IMR-90 (cell line): ENCODE measurements around the gene ZNF425. TPM values are rescaled to one million over a fixed set of nuclear protein-coding genes. Genes with fewer than 3 reads are reported as not detected.

Experiments used
- ATAC-seq: fragments of 200-7000 bp; cut with Tn5 transposase; 2 replicates; pipeline ENCODE4 v1.9.1; 2020; ENCODE audit warnings: low read depth, mild to moderate bottlenecking, moderate library complexity
- BruUV-seq: library from RNA; stranded (reverse); fragments of 400-500 nt; replicated peaks from 2 replicates; lab custom pipeline; 2021; lab: Mats Ljungman, UMichigan
- CTCF ChIA-PET: fragments of 300-600 bp; formaldehyde crosslinking; extraction: SDS; loops from one replicate; lab custom pipeline; 2021; ENCODE audit warnings: antibody characterized with exemption; lab: Yijun Ruan, JAX
- POLR2A ChIA-PET: fragments of 300-600 bp; sonication (Branson Sonifier 250); formaldehyde crosslinking; loops from one replicate; lab custom pipeline; 2022; ENCODE audit warnings: antibody characterized with exemption; ENCODE audit not compliant: unreplicated experiment; lab: Charles Lee
- DNase-seq: peaks from one replicate; pipeline ENCODE4 v3.0.0; 2013
- H2AFZ ChIP-seq: replicated peaks from 2 replicates; pipeline ENCODE3; 2013; ENCODE audit warnings: low read length, mild to moderate bottlenecking; ENCODE audit not compliant: poor library complexity
- H2AK5ac ChIP-seq: 2 replicates; pipeline ENCODE4 v1.6.1; 2013; ENCODE audit warnings: low read depth, low read length, inconsistent platforms
- H2AK9ac ChIP-seq: replicated peaks from 2 replicates; pipeline ENCODE3; 2013; ENCODE audit warnings: mild to moderate bottlenecking, low read depth, low read length, moderate library complexity; ENCODE audit not compliant: poor library complexity
- H2BK120ac ChIP-seq: 2 replicates; pipeline ENCODE4 v1.6.1; 2013; ENCODE audit warnings: low read depth, low read length, inconsistent platforms
- H2BK15ac ChIP-seq: 3 replicates; pipeline ENCODE4 v1.6.1; 2013; ENCODE audit warnings: low read depth, low read length, inconsistent platforms
- H2BK20ac ChIP-seq: 2 replicates; pipeline ENCODE4 v1.6.1; 2013; ENCODE audit warnings: low read depth, mild to moderate bottlenecking, inconsistent platforms, low read length, moderate library complexity
- H2BK5ac ChIP-seq: 2 replicates; pipeline ENCODE4 v1.6.1; 2013; ENCODE audit warnings: mild to moderate bottlenecking, low read depth, low read length, inconsistent platforms; ENCODE audit not compliant: poor library complexity, severe bottlenecking
- H3K14ac ChIP-seq: replicated peaks from 2 replicates; pipeline ENCODE4 v1.6.1; 2013; ENCODE audit warnings: low read depth, low read length, inconsistent platforms
- H3K18ac ChIP-seq: 2 replicates; pipeline ENCODE4 v1.6.1; 2013; ENCODE audit warnings: low read depth, low read length, control low read depth
- H3K23ac ChIP-seq: 2 replicates; pipeline ENCODE4 v1.6.1; 2013; ENCODE audit warnings: low read depth, low read length, inconsistent platforms
- H3K27ac ChIP-seq: 2 replicates; pipeline ENCODE4 v1.5.1; 2013; ENCODE audit warnings: mild to moderate bottlenecking, control low read depth, low read length; ENCODE audit not compliant: insufficient read depth
- H3K27me3 ChIP-seq: 2 replicates; pipeline ENCODE4 v1.6.1; 2013; ENCODE audit warnings: low read length; ENCODE audit not compliant: control insufficient read depth, insufficient read depth
- H3K36me3 ChIP-seq: 2 replicates; pipeline ENCODE4 v1.6.1; 2013; ENCODE audit warnings: low read length, mixed read lengths; ENCODE audit not compliant: control insufficient read depth, insufficient read depth
- H3K4ac ChIP-seq: 2 replicates; pipeline ENCODE4 v1.6.1; 2013; ENCODE audit warnings: low read depth, low read length, inconsistent platforms
- H3K4me1 ChIP-seq: 2 replicates; pipeline ENCODE4 v1.6.1; 2013; ENCODE audit warnings: low read length, mixed read lengths; ENCODE audit not compliant: control insufficient read depth, insufficient read depth
- H3K4me2 ChIP-seq: 2 replicates; pipeline ENCODE4 v1.6.1; 2013; ENCODE audit warnings: low read depth, mild to moderate bottlenecking, control low read depth, low read length, moderate library complexity
- H3K4me3 ChIP-seq: 2 replicates; pipeline ENCODE4 v1.5.1; 2013; ENCODE audit warnings: low read depth, mild to moderate bottlenecking, control low read depth, low read length, moderate library complexity; ENCODE audit not compliant: insufficient read depth
- H3K56ac ChIP-seq: 2 replicates; pipeline ENCODE4 v1.6.1; 2013; ENCODE audit warnings: low read length, inconsistent platforms; ENCODE audit not compliant: insufficient read depth; ENCODE audit errors: extremely low read depth
- H3K79me1 ChIP-seq, 2 experiments: 2 replicates each; pipeline ENCODE4 v1.6.1; 2013; ENCODE audit warnings: low read length in 2 of 2, inconsistent platforms in 1 of 2, low read depth in 1 of 2
- H3K9ac ChIP-seq: 2 replicates; pipeline ENCODE4 v1.6.1; 2013; ENCODE audit warnings: low read depth, low read length, control low read depth
- H3K9me1 ChIP-seq: 2 replicates; pipeline ENCODE4 v1.6.1; 2013; ENCODE audit warnings: low read length, inconsistent platforms; ENCODE audit not compliant: insufficient read depth
- H3K9me3 ChIP-seq: 2 replicates; pipeline ENCODE4 v1.6.1; 2013; ENCODE audit warnings: low read length; ENCODE audit not compliant: control insufficient read depth, insufficient read depth
- H4K20me1 ChIP-seq: 2 replicates; pipeline ENCODE4 v1.6.1; 2013; ENCODE audit warnings: low read length, inconsistent platforms; ENCODE audit not compliant: insufficient read depth
- H4K5ac ChIP-seq: 2 replicates; pipeline ENCODE4 v1.6.1; 2013; ENCODE audit warnings: mild to moderate bottlenecking, low read depth, low read length, control low read depth
- H4K8ac ChIP-seq, 2 experiments: 2 replicates each; pipeline ENCODE4 v1.6.1; 2013; ENCODE audit warnings: low read depth in 2 of 2, low read length in 2 of 2, control low read depth in 1 of 2, inconsistent platforms in 1 of 2
- H4K91ac ChIP-seq: 2 replicates; pipeline ENCODE4 v1.6.1; 2013; ENCODE audit warnings: low read depth, low read length, inconsistent platforms; ENCODE audit not compliant: insufficient read depth
- BHLHE40 ChIP-seq: fragments of 150-350 bp; IDR thresholded peaks from 2 replicates; pipeline ENCODE4 v1.6.1; 2016; ENCODE audit warnings: mild to moderate bottlenecking, low read depth, low read length
- CEBPB ChIP-seq: IDR thresholded peaks from 2 replicates; pipeline ENCODE4 v1.6.1; 2012; ENCODE audit warnings: low read depth, low read length, improper control_type of control experiment
- CHD1 ChIP-seq: IDR thresholded peaks from 2 replicates; pipeline ENCODE4 v1.6.1; 2012; ENCODE audit warnings: low read depth, low read length, improper control_type of control experiment
- CTCF ChIP-seq: conservative IDR thresholded peaks from 2 replicates; pipeline ENCODE4 v1.5.1; 2012; ENCODE audit warnings: mild to moderate bottlenecking, low read depth, low read length, improper control_type of control experiment
- ELK1 ChIP-seq: fragments of 150-350 bp; IDR thresholded peaks from 2 replicates; pipeline ENCODE4 v1.6.1; 2016; ENCODE audit warnings: low read depth, mild to moderate bottlenecking, low read length, moderate library complexity, borderline replicate concordance
- FOS ChIP-seq: fragments of 150-350 bp; IDR thresholded peaks from 2 replicates; pipeline ENCODE4 v1.6.1; 2016; ENCODE audit warnings: low read depth, low read length
- MAFK ChIP-seq: IDR thresholded peaks from 2 replicates; pipeline ENCODE4 v1.6.1; 2012; ENCODE audit warnings: low read depth, low read length, improper control_type of control experiment
- MAZ ChIP-seq: IDR thresholded peaks from 2 replicates; pipeline ENCODE4 v1.6.1; 2012; ENCODE audit warnings: low read depth, mild to moderate bottlenecking, low read length, improper control_type of control experiment, moderate library complexity, borderline replicate concordance
- MXI1 ChIP-seq: IDR thresholded peaks from 2 replicates; pipeline ENCODE4 v1.6.1; 2012; ENCODE audit warnings: low read depth, mild to moderate bottlenecking, low read length, moderate library complexity, borderline replicate concordance
- NFE2L2 ChIP-seq: fragments of 150-350 bp; IDR thresholded peaks from 2 replicates; pipeline ENCODE4 v1.6.1; 2016; ENCODE audit warnings: low read depth, mild to moderate bottlenecking, low read length
- POLR2A ChIP-seq: IDR thresholded peaks from 2 replicates; pipeline ENCODE4 v1.6.1; 2012; ENCODE audit warnings: mild to moderate bottlenecking, low read depth, low read length
- RAD21 ChIP-seq: IDR thresholded peaks from 2 replicates; pipeline ENCODE4 v1.6.1; 2012; ENCODE audit warnings: low read length, improper control_type of control experiment
- RCOR1 ChIP-seq: IDR thresholded peaks from 2 replicates; pipeline ENCODE4 v1.6.1; 2012; ENCODE audit warnings: mild to moderate bottlenecking, low read length, improper control_type of control experiment; ENCODE audit not compliant: insufficient replicate concordance
- RFX5 ChIP-seq: IDR thresholded peaks from 2 replicates; pipeline ENCODE4 v1.8.0; 2012; ENCODE audit warnings: low read depth, mild to moderate bottlenecking, low read length, moderate library complexity
- SMC3 ChIP-seq: fragments of 150-350 bp; IDR thresholded peaks from 2 replicates; pipeline ENCODE4 v1.6.1; 2016; ENCODE audit warnings: low read depth, mild to moderate bottlenecking, antibody characterized with exemption, low read length, moderate library complexity
- USF2 ChIP-seq: fragments of 150-350 bp; IDR thresholded peaks from 2 replicates; pipeline ENCODE4 v1.6.1; 2017; ENCODE audit warnings: mild to moderate bottlenecking, antibody characterized with exemption, low read length, low read depth
- WGBS, 2 experiments: methylation state at CpG; one replicate each; pipeline versions ENCODE4 v1.1.5 to v1.1.7; 2013; ENCODE audit warnings: missing lambda C conversion rate in 2 of 2; ENCODE audit not compliant: insufficient read length in 1 of 2; ENCODE audit errors: extremely low coverage in 2 of 2; 5-methylcytosine and 5-hydroxymethylcytosine counted together
- dilution Hi-C: fragments of 300-500 bp; cut with HindIII; formaldehyde crosslinking; loops from one replicate; pipeline ENCODE4 v1.14.3; 2018; ENCODE audit warnings: low sequenced_read_pairs; ENCODE audit not compliant: unreplicated experiment
- in situ Hi-C: fragments of 300-500 bp; cut with MboI; formaldehyde crosslinking; loops from 3 replicates; pipeline ENCODE4 v1.14.3; 2019; ENCODE audit warnings: low sequenced_read_pairs, inconsistent platforms, mixed read lengths
- intact Hi-C: fragments of 100-400 bp; cut with micrococcal nuclease; formaldehyde crosslinking; loops from 2 replicates; pipeline ENCODE4 v1.10.0; 2022
- polyA plus RNA-seq, 3 experiments: library from polyadenylated mRNA; depleted of rRNA; stranded (reverse); fragments of >200 nt; gene quantifications; 2 replicates each; pipeline ENCODE4 v1.2.3, GENCODE V29; 2012; ENCODE audit warnings: low replicate concordance in 1 of 3
- total RNA-seq: library from RNA; depleted of rRNA; stranded (reverse); fragments of >200 nt; gene quantifications from 2 replicates; pipeline ENCODE4 v1.2.3, GENCODE V29; 2012

The ZNF425 gene
- total and polyA plus RNA-seq, 2 of the 4 experiments (the other 2 are of a cell fraction), result 1.2 to 2.3 TPM

DNA sequence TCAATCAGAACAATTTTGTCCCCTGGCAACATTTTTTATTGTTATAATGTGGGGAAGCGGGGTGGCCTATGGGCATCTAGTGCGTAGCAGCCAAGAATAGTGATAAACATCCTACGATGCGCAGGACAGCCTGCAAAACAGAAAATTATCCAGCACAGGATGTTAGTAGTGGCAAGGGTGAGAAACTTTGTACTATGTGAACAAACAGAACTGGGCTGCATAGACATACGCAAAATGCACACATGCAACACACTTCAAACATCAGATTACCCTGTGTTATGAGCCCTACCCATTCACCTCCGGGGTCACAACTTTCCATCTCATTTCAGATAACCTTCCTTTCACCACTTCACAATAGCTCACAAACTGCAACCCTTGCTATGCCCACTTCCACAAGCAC is 38.7 kb downstream of the ZNF425 start:
- whole genome bisulfite sequencing, 2 experiments, result 100% methylated on average over 1 of the region's 6 CpGs; no CpG with 5 or more reads in 1 of the 2 experiments

More for the DNA sequence above, 38.7 kb downstream of the ZNF425 start:
- no peak overlapping the region for H2BK15ac ChIP-seq
- no peak overlapping the region for H2AK9ac ChIP-seq
- no peak overlapping the region for H3K14ac ChIP-seq
- H2AK5ac ChIP-seq, result no peak overlapping the region
- no peak overlapping the region for H2BK20ac ChIP-seq
- TF ChIP-seq USF2 (no peak), SMC3 (no peak), MXI1 (no peak), NFE2L2 (no peak), BHLHE40 (no peak), CHD1 (no peak), MAFK (no peak), RAD21 (no peak), CEBPB (no peak), RFX5 (no peak), RCOR1 (no peak), ELK1 (no peak), FOS (no peak), CTCF (no peak), POLR2A (no peak), MAZ (no peak)
- peaks cover 3% of the 10 kb centered on the region; the same call in 1 of the 2 replicates for H3K9me1 ChIP-seq
- in situ Hi-C loops, result no loop called here
- no peaks in the 10 kb centered on the region for H3K9me3 ChIP-seq
- H3K4ac ChIP-seq, result no peak overlapping the region
- H3K4me1 ChIP-seq, result no peaks in the 10 kb centered on the region
- no peak overlapping the region for H3K56ac ChIP-seq
- no peaks in the 10 kb centered on the region for H3K27me3 ChIP-seq
- H2AFZ ChIP-seq, result no peak overlapping the region
- no peak overlapping the region for H3K23ac ChIP-seq
- ATAC-seq, result no peak
- DNase-seq, result no peak
- H3K18ac ChIP-seq, result no peak overlapping the region
- H3K36me3 ChIP-seq, result no peaks in the 10 kb centered on the region
- no TSS peak for BruUV-seq
- peaks cover 16 to 20% of the 10 kb centered on the region in 2 experiments for H3K79me1 ChIP-seq
- H3K4me3 ChIP-seq, result no peak overlapping the region
- POLR2A ChIA-PET, result no interaction called here
- CTCF ChIA-PET, result interaction anchor here (1.0 kb wide), 1 partner anchor 21 kb away, joined by 6 read pairs; no protein-coding TSS in a partner anchor
- H2BK5ac ChIP-seq, result no peak overlapping the region
- no peaks in the 10 kb centered on the region for H4K20me1 ChIP-seq
- no peak overlapping the region for H4K5ac ChIP-seq
- no peak overlapping the region for H3K27ac ChIP-seq
- dilution Hi-C loops, result no loop called here
- no peak overlapping the region for H4K91ac ChIP-seq
- no peak overlapping the region for H3K4me2 ChIP-seq
- intact Hi-C loops, result no loop called here
- H3K9ac ChIP-seq, result no peak overlapping the region
- no peak overlapping the region for H4K8ac ChIP-seq
- H2BK120ac ChIP-seq, result no peak overlapping the region
